Activated T-helper 17 cell treated with anti-CD3 and anti-CD28 coated beads, Interleukin-2, amount 50 U/mL, for 72 hours (primary cell): ENCODE data around the gene KCNIP1. TPM values are rescaled to one million over a fixed set of nuclear protein-coding genes. Genes with fewer than 3 reads are reported as not detected.
"Not testable (repeated sequence)": the region's sequence is repeated elsewhere in the genome, so short reads cannot be mapped to it uniquely, and the experiment has no call there.

Source experiments
- ATAC-seq: fragments of 150-1000 bp; cut with Tn5 transposase; replicated peaks from 2 replicates; pipeline ENCODE4 v1.10.0; 2021; ENCODE audit warnings: mild to moderate bottlenecking, moderate library complexity
- H3K27ac Mint-ChIP-seq: one replicate; pipeline ENCODE4 v1.8.0; 2022; ENCODE audit warnings: mixed read lengths
- H3K27me3 Mint-ChIP-seq: one replicate; pipeline ENCODE4 v1.8.0; 2022; ENCODE audit warnings: mixed read lengths
- H3K36me3 Mint-ChIP-seq: one replicate; pipeline ENCODE4 v1.8.0; 2022; ENCODE audit warnings: low read depth, mild to moderate bottlenecking, mixed read lengths
- H3K4me1 Mint-ChIP-seq: one replicate; pipeline ENCODE4 v1.8.0; 2022; ENCODE audit warnings: mixed read lengths
- H3K4me3 Mint-ChIP-seq: one replicate; pipeline ENCODE4 v1.8.0; 2022; ENCODE audit warnings: mild to moderate bottlenecking, mixed read lengths
- H3K9me3 Mint-ChIP-seq: one replicate; pipeline ENCODE4 v1.8.0; 2022; ENCODE audit warnings: mixed read lengths
- total RNA-seq, 2 donors: library from RNA; stranded (reverse); gene quantifications; one replicate each; pipeline ENCODE4 v1.2.3, GENCODE V29; 2022

The KCNIP1 gene
- total RNA-seq, 2 donors from 2014 or later: not detected

GRCh38 chr5:170748951-170749471 is 245.2 kb downstream of the KCNIP1 start:
- no peaks in the 10 kb centered on the region for H3K4me1 Mint-ChIP-seq
- H3K9me3 Mint-ChIP-seq: no peaks in the 10 kb centered on the region
- H3K36me3 Mint-ChIP-seq: no peaks in the 10 kb centered on the region
- no peak overlapping the region for H3K4me3 Mint-ChIP-seq
- no peak for ATAC-seq
- H3K27me3 Mint-ChIP-seq: peaks cover 22% of the 10 kb centered on the region
- no peak overlapping the region for H3K27ac Mint-ChIP-seq

- Mint-ChIP-seq H3K9me3 (no peaks in the 10 kb centered on the region), H3K27ac (no peak overlapping the region), H3K4me3 (no peak overlapping the region), H3K27me3 (peaks cover 19% of the 10 kb centered on the region), H3K4me1 (no peaks in the 10 kb centered on the region), H3K36me3 (no peaks in the 10 kb centered on the region)
- ATAC-seq: no peak
Observed at GRCh38 chr5:170749911-170750431, 246.2 kb downstream of the KCNIP1 start.

- H3K9me3 Mint-ChIP-seq: no peaks in the 10 kb centered on the region
- H3K36me3 Mint-ChIP-seq: no peaks in the 10 kb centered on the region
Observed at GRCh38 chr5:170750791-170751190, 247.0 kb downstream of the KCNIP1 start.

GRCh38 chr5:170751631-170752030 is 247.8 kb downstream of the KCNIP1 start:
- Mint-ChIP-seq H3K27ac (no peak overlapping the region), H3K9me3 (no peaks in the 10 kb centered on the region), H3K27me3 (peaks cover 16% of the 10 kb centered on the region), H3K4me3 (no peak overlapping the region), H3K36me3 (no peaks in the 10 kb centered on the region), H3K4me1 (no peaks in the 10 kb centered on the region)
- ATAC-seq: no peak

More at GRCh38 chr5:170750791-170751190, 247.0 kb downstream of the KCNIP1 start:
- no peak overlapping the region for H3K4me3 Mint-ChIP-seq
- no peak for ATAC-seq
- no peaks in the 10 kb centered on the region for H3K4me1 Mint-ChIP-seq
- peaks cover 18% of the 10 kb centered on the region for H3K27me3 Mint-ChIP-seq
- H3K27ac Mint-ChIP-seq: no peak overlapping the region

GRCh38 chr5:170752257-170753215 is 248.7 kb downstream of the KCNIP1 start:
- H3K36me3 Mint-ChIP-seq: no peaks in the 10 kb centered on the region
- H3K9me3 Mint-ChIP-seq: no peaks in the 10 kb centered on the region
- H3K4me3 Mint-ChIP-seq: no peak overlapping the region
- no peaks in the 10 kb centered on the region for H3K4me1 Mint-ChIP-seq
- H3K27me3 Mint-ChIP-seq: peaks cover 13% of the 10 kb centered on the region
- no peak overlapping the region for H3K27ac Mint-ChIP-seq
- no peak for ATAC-seq

GRCh38 chr5:170753311-170753710 is 249.5 kb downstream of the KCNIP1 start:
- no peaks in the 10 kb centered on the region for H3K9me3 Mint-ChIP-seq
- no peaks in the 10 kb centered on the region for H3K4me1 Mint-ChIP-seq
- peaks cover 10% of the 10 kb centered on the region for H3K27me3 Mint-ChIP-seq
- no peak overlapping the region for H3K4me3 Mint-ChIP-seq
- ATAC-seq: no peak
- no peaks in the 10 kb centered on the region for H3K36me3 Mint-ChIP-seq
- H3K27ac Mint-ChIP-seq: no peak overlapping the region

- H3K4me3 Mint-ChIP-seq, H3K27ac Mint-ChIP-seq, ATAC-seq, H3K9me3 Mint-ChIP-seq, H3K36me3 Mint-ChIP-seq, H3K4me1 Mint-ChIP-seq: not testable (repeated sequence)
- peaks cover 16% of the 10 kb centered on the region for H3K27me3 Mint-ChIP-seq
Observed at GRCh38 chr5:170754508-170754907, 250.7 kb downstream of the KCNIP1 start.

GRCh38 chr5:170755679-170756456 is 252.0 kb downstream of the KCNIP1 start:
- Mint-ChIP-seq H3K4me1 (no peaks in the 10 kb centered on the region), H3K27ac (no peak overlapping the region), H3K9me3 (no peaks in the 10 kb centered on the region), H3K27me3 (peaks cover 13% of the 10 kb centered on the region), H3K36me3 (no peaks in the 10 kb centered on the region), H3K4me3 (no peak overlapping the region)
- no peak for ATAC-seq

- no peaks in the 10 kb centered on the region for H3K36me3 Mint-ChIP-seq
- no peaks in the 10 kb centered on the region for H3K9me3 Mint-ChIP-seq
- H3K4me3 Mint-ChIP-seq: no peak overlapping the region
- H3K4me1 Mint-ChIP-seq: no peaks in the 10 kb centered on the region
- H3K27me3 Mint-ChIP-seq: peaks cover 14% of the 10 kb centered on the region
- ATAC-seq: no peak
- H3K27ac Mint-ChIP-seq: no peak overlapping the region
Observed at GRCh38 chr5:170756691-170757090, 252.9 kb downstream of the KCNIP1 start.

- Mint-ChIP-seq H3K36me3 (no peaks in the 10 kb centered on the region), H3K4me1 (no peaks in the 10 kb centered on the region), H3K27me3 (peaks cover 14% of the 10 kb centered on the region), H3K27ac (no peak overlapping the region), H3K9me3 (no peaks in the 10 kb centered on the region), H3K4me3 (no peak overlapping the region)
- no peak for ATAC-seq
Observed at GRCh38 chr5:170757182-170757601, 253.4 kb downstream of the KCNIP1 start.

GRCh38 chr5:170757669-170758068 is 253.8 kb downstream of the KCNIP1 start:
- peaks cover 14% of the 10 kb centered on the region for H3K27me3 Mint-ChIP-seq
- ATAC-seq: no peak
- no peaks in the 10 kb centered on the region for H3K9me3 Mint-ChIP-seq
- H3K36me3 Mint-ChIP-seq: no peaks in the 10 kb centered on the region
- no peak overlapping the region for H3K27ac Mint-ChIP-seq
- no peaks in the 10 kb centered on the region for H3K4me1 Mint-ChIP-seq
- H3K4me3 Mint-ChIP-seq: no peak overlapping the region

- Mint-ChIP-seq H3K27me3 (peaks cover 14% of the 10 kb centered on the region), H3K36me3 (no peaks in the 10 kb centered on the region), H3K4me1 (no peaks in the 10 kb centered on the region), H3K27ac (no peak overlapping the region), H3K9me3 (no peaks in the 10 kb centered on the region), H3K4me3 (no peak overlapping the region)
- no peak for ATAC-seq
Observed at GRCh38 chr5:170758481-170758880, 254.7 kb downstream of the KCNIP1 start.

- ATAC-seq: no peak
- Mint-ChIP-seq H3K27ac (no peak overlapping the region), H3K4me3 (no peak overlapping the region), H3K27me3 (peaks cover 14% of the 10 kb centered on the region), H3K36me3 (no peaks in the 10 kb centered on the region), H3K4me1 (no peaks in the 10 kb centered on the region), H3K9me3 (no peaks in the 10 kb centered on the region)
Observed at GRCh38 chr5:170760113-170760512, 256.3 kb downstream of the KCNIP1 start.

GRCh38 chr5:170761048-170761707 is 257.4 kb downstream of the KCNIP1 start:
- Mint-ChIP-seq H3K4me3 (no peak overlapping the region), H3K27me3 (peaks cover 14% of the 10 kb centered on the region), H3K27ac (no peak overlapping the region), H3K36me3 (no peaks in the 10 kb centered on the region), H3K9me3 (no peaks in the 10 kb centered on the region), H3K4me1 (no peaks in the 10 kb centered on the region)
- no peak for ATAC-seq
